HCT116 (cell line): ENCODE measurements around the gene MACROD1. TPM values are rescaled to one million over a fixed set of nuclear protein-coding genes. Genes with fewer than 3 reads are reported as not detected.

Source experiments
- ATAC-seq: fragments of 200-7000 bp; cut with Tn5 transposase; 2 replicates; pipeline ENCODE4 v1.9.1; 2020; ENCODE audit warnings: mild to moderate bottlenecking, moderate library complexity
- BruUV-seq: library from RNA; stranded (reverse); fragments of 400-500 nt; replicated peaks from 2 replicates; lab custom pipeline; 2021; lab: Mats Ljungman, UMichigan
- CTCF ChIA-PET: fragments of 300-600 bp; sonication (Branson Sonifier 250); formaldehyde crosslinking; loops from one replicate; lab custom pipeline; 2021; ENCODE audit warnings: antibody characterized with exemption; lab: Charles Lee
- POLR2A ChIA-PET: fragments of 300-600, 350-600 bp; sonication (Branson Sonifier 250); formaldehyde crosslinking; loops from one replicate; lab custom pipeline; 2021; ENCODE audit warnings: antibody characterized with exemption; lab: Charles Lee
- RAD21 ChIA-PET, 2 experiments: fragments of 300-600 bp; sonication (Branson Sonifier 250); formaldehyde crosslinking; loops; one replicate each; lab custom pipeline; 2023; ENCODE audit warnings: low total read pairs in 2 of 2; ENCODE audit not compliant: uncharacterized antibody in 2 of 2, unreplicated experiment in 2 of 2, low non-redundant PET in 1 of 2; lab: Charles Lee
- DNase-seq: peaks from one replicate; pipeline ENCODE4 v3.0.0-alpha.2; 2010; ENCODE audit warnings: low read depth, low spot score
- H2AFZ ChIP-seq: fragments of 200-600 bp; shearing (Covaris generic), sonication (generic); 2 replicates; pipeline ENCODE4 v1.6.1; 2017; ENCODE audit warnings: low read depth, mixed run types, mixed read lengths, antibody characterized with exemption, low read length; ENCODE audit not compliant: poor library complexity, severe bottlenecking
- H3K27ac ChIP-seq: 2 replicates; pipeline ENCODE4 v1.5.1; 2012; ENCODE audit warnings: low read depth, low read length
- H3K27me3 ChIP-seq: fragments of 200-600 bp; sonication (generic); 2 replicates; pipeline ENCODE4 v1.6.1; 2016; ENCODE audit warnings: mixed run types, low read length, mixed read lengths; ENCODE audit not compliant: insufficient read depth
- H3K36me3 ChIP-seq, 2 experiments: fragments of 200-500 bp in 1 of 2; fragments of 200-600 bp in 1 of 2; sonication (Bioruptor generic) in 1 of 2; sonication (generic) in 1 of 2; 2 replicates each; pipeline versions ENCODE4 v1.5.1 to v1.6.1; 2014 to 2016; ENCODE audit warnings: low read length in 2 of 2, inconsistent platforms in 1 of 2, mixed read lengths in 1 of 2, mixed run types in 1 of 2; ENCODE audit not compliant: insufficient read depth in 2 of 2, control insufficient read depth in 1 of 2
- H3K4me1 ChIP-seq, 2 experiments: fragments of 200-600 bp in 1 of 2; sonication (generic) in 1 of 2; 2 replicates each; pipeline versions ENCODE4 v1.5.1 to v1.6.1; 2012 to 2017; ENCODE audit warnings: low read length in 2 of 2, inconsistent platforms in 1 of 2, mild to moderate bottlenecking in 1 of 2, mixed read lengths in 1 of 2, mixed run types in 1 of 2, moderate library complexity in 1 of 2; ENCODE audit not compliant: insufficient read depth in 2 of 2, control insufficient read depth in 1 of 2
- H3K4me2 ChIP-seq: fragments of 200-600 bp; sonication (generic); 2 replicates; pipeline ENCODE4 v1.6.1; 2017; ENCODE audit warnings: mixed run types, low read length, mixed read lengths
- H3K4me3 ChIP-seq, 2 experiments: fragments of 200-600 bp in 1 of 2; sonication (generic) in 1 of 2; replicated peaks in 1 of 2; 2 replicates each; pipeline ENCODE4 v1.5.1; 2011 to 2016; ENCODE audit warnings: low read length in 2 of 2, control low read depth in 1 of 2, low read depth in 1 of 2, mild to moderate bottlenecking in 1 of 2, mixed read lengths in 1 of 2, mixed run types in 1 of 2
- H3K79me2 ChIP-seq: fragments of 200-600 bp; sonication (generic); 2 replicates; pipeline ENCODE4 v1.6.1; 2017; ENCODE audit warnings: mild to moderate bottlenecking, mixed run types, low read length, moderate library complexity, mixed read lengths; ENCODE audit not compliant: insufficient read depth
- H3K9ac ChIP-seq: fragments of 200-600 bp; sonication (generic); 2 replicates; pipeline ENCODE4 v1.6.1; 2016; ENCODE audit warnings: low read length, mixed read lengths
- H3K9me2 ChIP-seq: fragments of 200-600 bp; sonication (generic), shearing (Covaris generic); 2 replicates; pipeline ENCODE4 v1.6.1; 2017; ENCODE audit warnings: mixed run types, mild to moderate bottlenecking, moderate library complexity; ENCODE audit not compliant: insufficient read depth
- H3K9me3 ChIP-seq, 2 experiments: fragments of 200-500 bp in 1 of 2; fragments of 200-600 bp in 1 of 2; sonication (Bioruptor generic) in 1 of 2; sonication (generic) in 1 of 2; 2 replicates each; pipeline ENCODE4 v1.6.1; 2014 to 2017; ENCODE audit warnings: low read length in 2 of 2, mixed read lengths in 2 of 2, inconsistent platforms in 1 of 2, low read depth in 1 of 2, mild to moderate bottlenecking in 1 of 2, mixed run types in 1 of 2, moderate library complexity in 1 of 2; ENCODE audit not compliant: control insufficient read depth in 1 of 2, insufficient read depth in 1 of 2
- H4K20me1 ChIP-seq: fragments of 200-600 bp; sonication (generic), shearing (Covaris generic); 2 replicates; pipeline ENCODE4 v1.6.1; 2017; ENCODE audit warnings: mixed run types, mild to moderate bottlenecking, moderate library complexity; ENCODE audit not compliant: insufficient read depth
- CBX3 ChIP-seq: IDR thresholded peaks from 2 replicates; pipeline ENCODE4 v1.6.1; 2012; ENCODE audit warnings: low read depth
- EGR1 ChIP-seq: IDR thresholded peaks from 2 replicates; pipeline ENCODE4 v1.6.1; 2012; ENCODE audit warnings: low read depth
- EZH2phosphoT487 ChIP-seq: fragments of 200-600 bp; IDR thresholded peaks from 2 replicates; pipeline ENCODE4 v1.6.1; 2018; ENCODE audit warnings: antibody characterized with exemption, borderline replicate concordance
- FOSL1 ChIP-seq: IDR thresholded peaks from 2 replicates; pipeline ENCODE4 v1.6.1; 2012; ENCODE audit warnings: low read depth
- POLR2A ChIP-seq: IDR thresholded peaks from 2 replicates; pipeline ENCODE4 v1.7.0; 2011; ENCODE audit warnings: borderline replicate concordance; ENCODE audit not compliant: insufficient read depth, insufficient read length; ENCODE audit errors: extremely low read depth
- RAD21 ChIP-seq: IDR thresholded peaks from 2 replicates; pipeline ENCODE4 v1.6.1; 2012; ENCODE audit warnings: low read depth, mild to moderate bottlenecking
- SRF ChIP-seq: IDR thresholded peaks from 2 replicates; pipeline ENCODE4 v1.6.1; 2012; ENCODE audit warnings: low read depth
- ZNF274 ChIP-seq: fragments of 200-500 bp; sonication (Bioruptor generic); IDR thresholded peaks from 2 replicates; pipeline ENCODE4 v1.6.1; 2014; ENCODE audit warnings: mild to moderate bottlenecking, low read depth, low read length, inconsistent platforms
- intact Hi-C: fragments of 100-400 bp; cut with micrococcal nuclease; formaldehyde crosslinking; loops from 2 replicates; pipeline ENCODE4 v1.10.0; 2022
- total RNA-seq: library from RNA; stranded (reverse); gene quantifications from one replicate; pipeline ENCODE4 v1.2.1, GENCODE V29; 2021; ENCODE audit not compliant: unreplicated experiment
- TF ChIP-seq, protein P1 (sequence below): IDR thresholded peaks from 2 replicates; pipeline ENCODE4 v1.6.1; 2011; ENCODE audit warnings: mild to moderate bottlenecking, low read length, moderate library complexity; ENCODE audit not compliant: insufficient replicate concordance; ENCODE audit errors: extremely low read depth
- TF ChIP-seq, protein P2 (sequence below), 3 experiments: fragments of 200-600 bp in 1 of 3; sonication (generic) in 1 of 3; IDR thresholded peaks in 2 of 3; conservative IDR thresholded peaks in 1 of 3; 2 replicates each; pipeline ENCODE4 v1.5.1; 2012 to 2017; ENCODE audit warnings: low read depth in 2 of 3, low read length in 2 of 3, antibody characterized with exemption in 1 of 3, borderline replicate concordance in 1 of 3, control low read depth in 1 of 3, mild to moderate bottlenecking in 1 of 3, mixed read lengths in 1 of 3, mixed run types in 1 of 3, moderate library complexity in 1 of 3; ENCODE audit not compliant: insufficient read depth in 1 of 3

The MACROD1 gene
- total RNA-seq, 1 experiment from 2014 or later = 61.1 TPM

DNA sequence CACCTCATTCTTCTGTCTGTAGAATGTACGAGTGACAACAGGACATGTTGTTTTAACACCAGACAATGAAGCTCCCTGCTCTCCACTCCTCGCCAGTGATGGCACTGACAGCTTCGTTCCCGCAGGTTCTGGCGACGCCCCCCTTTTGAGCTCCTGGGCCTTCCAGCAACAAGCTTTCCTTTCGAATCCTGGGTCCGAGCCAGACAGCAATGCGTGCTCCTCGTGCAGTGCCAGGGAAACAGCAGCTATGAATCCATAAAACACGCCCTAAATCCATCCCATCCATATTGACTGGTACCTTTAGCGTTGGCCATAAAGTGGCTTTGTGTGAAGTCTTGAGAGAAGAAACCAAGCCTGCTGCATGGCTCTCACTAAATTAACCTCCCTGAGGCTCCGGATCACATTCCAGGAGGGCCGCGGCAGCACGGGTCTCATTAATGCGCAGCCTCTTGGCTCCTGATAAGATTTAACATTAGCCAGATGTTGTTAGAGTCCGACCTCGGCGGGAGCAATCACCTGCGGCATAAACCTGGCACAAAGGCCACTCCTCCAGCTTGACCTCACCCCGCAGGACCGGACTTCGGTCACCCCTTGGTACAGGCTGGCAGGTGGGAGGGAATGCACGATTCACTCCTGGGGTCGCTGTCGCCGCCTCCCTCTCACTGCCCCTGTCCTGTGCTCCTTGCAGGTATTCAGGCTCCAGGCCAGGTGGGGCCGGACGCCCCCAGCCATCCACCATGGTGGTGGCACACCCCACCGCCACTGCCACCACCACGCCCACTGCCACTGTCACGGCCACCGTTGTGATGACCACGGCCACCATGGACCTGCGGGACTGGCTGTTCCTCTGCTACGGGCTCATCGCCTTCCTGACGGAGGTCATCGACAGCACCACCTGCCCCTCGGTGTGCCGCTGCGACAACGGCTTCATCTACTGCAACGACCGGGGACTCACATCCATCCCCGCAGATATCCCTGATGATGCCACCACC lies 50.1 kb downstream of the MACROD1 start:
- no TSS peak for BruUV-seq
- no peaks in the 10 kb centered on the region for H3K27me3 ChIP-seq
- H3K79me2 ChIP-seq = no peaks in the 10 kb centered on the region
- no peak overlapping the region for H3K9ac ChIP-seq
- H3K27ac ChIP-seq = no peak overlapping the region
- no peaks in the 10 kb centered on the region for H4K20me1 ChIP-seq
- H2AFZ ChIP-seq = no peak overlapping the region
- no peak overlapping the region for H3K4me3 ChIP-seq
- DNase-seq (no peak), ATAC-seq (no peak)
- TF ChIP-seq FOSL1 (no peak), POLR2A (no peak), EZH2phosphoT487 (no peak), CBX3 (no peak), ZNF274 (no peak), EGR1 (no peak), RAD21 (no peak), SRF (no peak)
- TF ChIP-seq, protein P1, sequence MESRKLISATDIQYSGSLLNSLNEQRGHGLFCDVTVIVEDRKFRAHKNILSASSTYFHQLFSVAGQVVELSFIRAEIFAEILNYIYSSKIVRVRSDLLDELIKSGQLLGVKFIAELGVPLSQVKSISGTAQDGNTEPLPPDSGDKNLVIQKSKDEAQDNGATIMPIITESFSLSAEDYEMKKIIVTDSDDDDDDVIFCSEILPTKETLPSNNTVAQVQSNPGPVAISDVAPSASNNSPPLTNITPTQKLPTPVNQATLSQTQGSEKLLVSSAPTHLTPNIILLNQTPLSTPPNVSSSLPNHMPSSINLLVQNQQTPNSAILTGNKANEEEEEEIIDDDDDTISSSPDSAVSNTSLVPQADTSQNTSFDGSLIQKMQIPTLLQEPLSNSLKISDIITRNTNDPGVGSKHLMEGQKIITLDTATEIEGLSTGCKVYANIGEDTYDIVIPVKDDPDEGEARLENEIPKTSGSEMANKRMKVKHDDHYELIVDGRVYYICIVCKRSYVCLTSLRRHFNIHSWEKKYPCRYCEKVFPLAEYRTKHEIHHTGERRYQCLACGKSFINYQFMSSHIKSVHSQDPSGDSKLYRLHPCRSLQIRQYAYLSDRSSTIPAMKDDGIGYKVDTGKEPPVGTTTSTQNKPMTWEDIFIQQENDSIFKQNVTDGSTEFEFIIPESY = no peak
- TF ChIP-seq, protein P2, sequence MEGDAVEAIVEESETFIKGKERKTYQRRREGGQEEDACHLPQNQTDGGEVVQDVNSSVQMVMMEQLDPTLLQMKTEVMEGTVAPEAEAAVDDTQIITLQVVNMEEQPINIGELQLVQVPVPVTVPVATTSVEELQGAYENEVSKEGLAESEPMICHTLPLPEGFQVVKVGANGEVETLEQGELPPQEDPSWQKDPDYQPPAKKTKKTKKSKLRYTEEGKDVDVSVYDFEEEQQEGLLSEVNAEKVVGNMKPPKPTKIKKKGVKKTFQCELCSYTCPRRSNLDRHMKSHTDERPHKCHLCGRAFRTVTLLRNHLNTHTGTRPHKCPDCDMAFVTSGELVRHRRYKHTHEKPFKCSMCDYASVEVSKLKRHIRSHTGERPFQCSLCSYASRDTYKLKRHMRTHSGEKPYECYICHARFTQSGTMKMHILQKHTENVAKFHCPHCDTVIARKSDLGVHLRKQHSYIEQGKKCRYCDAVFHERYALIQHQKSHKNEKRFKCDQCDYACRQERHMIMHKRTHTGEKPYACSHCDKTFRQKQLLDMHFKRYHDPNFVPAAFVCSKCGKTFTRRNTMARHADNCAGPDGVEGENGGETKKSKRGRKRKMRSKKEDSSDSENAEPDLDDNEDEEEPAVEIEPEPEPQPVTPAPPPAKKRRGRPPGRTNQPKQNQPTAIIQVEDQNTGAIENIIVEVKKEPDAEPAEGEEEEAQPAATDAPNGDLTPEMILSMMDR (IDR thresholded peaks at IDR 0.05 in 2 of 3, conservative IDR thresholded peaks at IDR 0.05 in 1 of 3; ENCODE audit: borderline replicate concordance in 1 of 3, insufficient read depth in 1 of 3, low read depth in 2 of 3, low read length in 2 of 3) = no peak
- ChIA-PET RAD21 (no interaction called here), CTCF (no interaction called here), POLR2A (no interaction called here)
- H3K36me3 ChIP-seq = no peaks in the 10 kb centered on the region
- no peak overlapping the region for H3K4me2 ChIP-seq
- H3K9me3 ChIP-seq = no peaks in the 10 kb centered on the region
- H3K4me1 ChIP-seq = no peaks in the 10 kb centered on the region; a peak in 1 of 4 replicates
- intact Hi-C loops = no loop called here
- no peaks in the 10 kb centered on the region for H3K9me2 ChIP-seq
